ENCODE results near the gene HTRA3. TPM values are rescaled to one million over a fixed set of nuclear protein-coding genes. Genes with fewer than 3 reads are reported as not detected.
A peak's percentile ranks its signal among the peaks of the same experiment; 100 is the strongest.

HTRA3 gene
- total RNA-seq, 1 donor from 2014 or later: 1.6 TPM

DNA sequence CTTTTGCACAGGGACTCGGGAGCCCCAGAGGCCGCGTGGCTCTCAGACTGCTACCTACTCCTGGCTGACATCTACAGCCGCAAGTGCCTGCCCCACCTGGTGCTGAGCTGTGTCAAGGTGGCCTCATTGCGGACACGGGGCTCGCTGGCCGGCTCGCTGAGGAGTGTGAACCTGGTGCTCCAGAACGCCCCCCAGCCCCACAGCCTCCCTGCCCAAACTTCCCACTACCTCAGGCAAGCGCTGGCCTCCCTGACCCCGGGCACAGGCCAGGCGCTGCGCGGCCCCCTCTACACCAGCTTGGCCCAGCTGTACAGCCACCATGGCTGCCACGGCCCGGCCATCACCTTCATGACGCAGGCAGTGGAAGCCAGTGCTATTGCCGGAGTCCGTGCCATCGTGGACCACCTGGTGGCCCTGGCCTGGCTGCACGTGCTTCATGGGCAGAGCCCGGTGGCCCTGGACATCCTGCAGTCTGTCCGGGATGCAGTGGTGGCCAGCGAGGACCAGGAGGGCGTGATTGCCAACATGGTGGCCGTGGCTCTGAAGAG lies 41.7 kb upstream of the HTRA3 start:
- Histone ChIP-seq H4K20me1 (ENCODE audit: low read depth) (no peaks in the 10 kb centered on the region), H3K27me3 (no peaks in the 10 kb centered on the region), H3K27ac (no peak overlapping the region), H3K9me3 (ENCODE audit: low read depth) (no peaks in the 10 kb centered on the region), H3K4me1 (peaks cover 14% of the 10 kb centered on the region), H3K4me3 (no peak overlapping the region), H3F3A (ENCODE audit: low read depth) (no peaks in the 10 kb centered on the region), H3K9ac (no peak overlapping the region), H3K4me2 (no peak overlapping the region), H3K36me3 (no peaks in the 10 kb centered on the region), H3K79me2 (ENCODE audit: low read depth) (no peaks in the 10 kb centered on the region), H2AFZ (replicated peaks) (no peak overlapping the region)
- Mint-ChIP-seq H3K9me3 (no peaks in the 10 kb centered on the region), H3K4me1 (peaks cover 32% of the 10 kb centered on the region), H3K27me3 (ENCODE audit: insufficient read depth, low read depth) (peaks cover 10% of the 10 kb centered on the region), H3K4me3 (no peak overlapping the region), H3K36me3 (no peaks in the 10 kb centered on the region), H3K27ac (no peak overlapping the region)
- TF ChIP-seq, protein P1, sequence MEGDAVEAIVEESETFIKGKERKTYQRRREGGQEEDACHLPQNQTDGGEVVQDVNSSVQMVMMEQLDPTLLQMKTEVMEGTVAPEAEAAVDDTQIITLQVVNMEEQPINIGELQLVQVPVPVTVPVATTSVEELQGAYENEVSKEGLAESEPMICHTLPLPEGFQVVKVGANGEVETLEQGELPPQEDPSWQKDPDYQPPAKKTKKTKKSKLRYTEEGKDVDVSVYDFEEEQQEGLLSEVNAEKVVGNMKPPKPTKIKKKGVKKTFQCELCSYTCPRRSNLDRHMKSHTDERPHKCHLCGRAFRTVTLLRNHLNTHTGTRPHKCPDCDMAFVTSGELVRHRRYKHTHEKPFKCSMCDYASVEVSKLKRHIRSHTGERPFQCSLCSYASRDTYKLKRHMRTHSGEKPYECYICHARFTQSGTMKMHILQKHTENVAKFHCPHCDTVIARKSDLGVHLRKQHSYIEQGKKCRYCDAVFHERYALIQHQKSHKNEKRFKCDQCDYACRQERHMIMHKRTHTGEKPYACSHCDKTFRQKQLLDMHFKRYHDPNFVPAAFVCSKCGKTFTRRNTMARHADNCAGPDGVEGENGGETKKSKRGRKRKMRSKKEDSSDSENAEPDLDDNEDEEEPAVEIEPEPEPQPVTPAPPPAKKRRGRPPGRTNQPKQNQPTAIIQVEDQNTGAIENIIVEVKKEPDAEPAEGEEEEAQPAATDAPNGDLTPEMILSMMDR (IDR thresholded peaks at IDR 0.05): no peak
- TF ChIP-seq EZH2phosphoT487 (IDR thresholded peaks at IDR 0.05): no peak
- TF ChIP-seq EZH2 (IDR thresholded peaks at IDR 0.05): no peak
- DNase-seq (ENCODE audit: low spot score): no peak

DNA sequence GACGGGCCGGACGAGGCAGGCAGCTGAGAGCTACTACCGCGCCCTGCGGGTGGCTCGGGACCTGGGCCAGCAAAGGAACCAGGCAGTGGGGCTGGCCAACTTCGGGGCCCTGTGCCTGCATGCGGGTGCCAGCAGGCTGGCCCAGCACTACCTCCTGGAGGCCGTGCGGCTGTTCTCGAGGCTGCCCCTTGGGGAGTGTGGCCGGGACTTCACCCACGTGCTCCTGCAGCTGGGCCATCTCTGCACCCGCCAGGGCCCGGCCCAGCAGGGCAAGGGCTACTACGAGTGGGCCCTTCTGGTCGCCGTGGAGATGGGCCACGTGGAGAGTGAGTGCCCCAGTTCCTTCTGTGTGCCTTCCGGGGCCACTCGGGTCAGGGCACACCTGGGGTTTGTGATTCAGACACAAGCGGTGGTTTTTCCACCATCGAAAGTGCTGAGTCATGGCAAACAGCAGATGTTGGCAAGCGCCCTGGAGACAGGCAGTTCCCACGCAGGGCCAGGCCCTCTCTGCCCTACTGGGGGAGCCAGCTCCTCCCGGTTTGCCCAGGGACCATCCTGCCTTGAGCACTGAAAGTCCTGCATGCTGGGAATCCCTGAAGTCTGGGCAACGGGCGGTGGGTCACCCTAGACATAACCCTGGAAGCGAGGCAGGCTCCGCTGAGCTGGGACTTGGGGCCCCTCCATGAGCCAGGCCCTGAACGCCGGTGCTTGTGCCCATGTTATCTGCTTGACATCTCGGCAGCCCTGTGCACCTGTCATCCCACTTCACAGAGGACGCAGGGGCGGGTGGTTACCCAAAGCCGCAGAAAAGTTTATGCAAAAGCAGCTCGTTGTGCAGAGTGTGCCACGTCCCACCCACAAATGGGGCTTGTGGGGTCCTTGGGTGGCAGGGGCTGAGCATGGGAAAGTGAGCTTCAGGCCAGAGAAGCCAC lies 41.0 kb upstream of the HTRA3 start:
- H3K9ac ChIP-seq: no peak overlapping the region
- no peaks in the 10 kb centered on the region for H3K36me3 ChIP-seq
- TF ChIP-seq EZH2 (IDR thresholded peaks at IDR 0.05): no peak
- TF ChIP-seq, protein P1 (IDR thresholded peaks at IDR 0.05): no peak
- no peak for TF ChIP-seq EZH2phosphoT487 (IDR thresholded peaks at IDR 0.05)
- H3K4me3 ChIP-seq: no peak overlapping the region
- Mint-ChIP-seq H3K36me3 (no peaks in the 10 kb centered on the region), H3K4me3 (no peak overlapping the region), H3K27me3 (ENCODE audit: insufficient read depth, low read depth) (peaks cover 7% of the 10 kb centered on the region), H3K27ac (peak overlapping the region; percentile 79), H3K9me3 (no peaks in the 10 kb centered on the region), H3K4me1 (peaks cover 32% of the 10 kb centered on the region)
- H3K9me3 ChIP-seq (ENCODE audit: low read depth): no peaks in the 10 kb centered on the region
- no peak overlapping the region for H2AFZ ChIP-seq (replicated peaks)
- H3K4me2 ChIP-seq: no peak overlapping the region
- H3K27ac ChIP-seq: no peak overlapping the region
- DNase-seq (ENCODE audit: low spot score): peak; percentile 23
- peaks cover 14% of the 10 kb centered on the region for H3K4me1 ChIP-seq
- no peaks in the 10 kb centered on the region for H3F3A ChIP-seq (ENCODE audit: low read depth)
- H4K20me1 ChIP-seq (ENCODE audit: low read depth): no peaks in the 10 kb centered on the region
- no peaks in the 10 kb centered on the region for H3K79me2 ChIP-seq (ENCODE audit: low read depth)
- no peaks in the 10 kb centered on the region for H3K27me3 ChIP-seq

DNA sequence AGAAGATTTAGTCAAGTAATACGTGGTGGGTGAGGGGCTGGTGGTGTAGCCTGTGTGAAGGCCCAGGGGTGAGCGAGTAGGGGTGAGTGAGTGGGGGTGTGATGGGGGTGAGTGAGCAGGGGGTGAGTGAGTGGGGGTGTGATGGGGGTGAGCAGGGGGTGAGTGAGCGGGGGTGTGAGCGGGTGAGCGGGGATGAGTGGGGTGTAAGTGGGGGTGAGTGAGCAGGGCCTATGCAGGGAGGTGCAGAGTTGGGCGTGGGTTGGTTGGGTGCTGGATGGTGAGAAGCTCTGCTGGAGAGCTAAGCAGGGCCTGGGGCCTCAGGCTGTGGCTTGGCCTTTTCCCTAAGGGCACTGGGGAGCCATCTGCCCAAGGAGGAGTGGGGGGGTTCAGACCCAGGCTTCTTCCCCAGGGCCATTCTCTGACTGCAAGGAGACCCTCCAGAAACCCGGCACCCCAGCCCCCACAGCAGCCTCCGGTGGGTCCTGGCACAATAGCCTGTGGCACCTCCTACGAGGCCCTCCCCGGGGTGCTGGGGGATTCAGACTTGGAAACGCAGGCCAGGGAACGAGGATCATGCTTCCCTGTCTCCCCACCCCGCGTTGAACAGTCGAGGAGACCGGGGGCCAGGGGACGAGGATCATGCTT lies 40.1 kb upstream of the HTRA3 start:
- H3K27ac ChIP-seq: no peak overlapping the region
- peaks cover 14% of the 10 kb centered on the region for H3K4me1 ChIP-seq
- no peaks in the 10 kb centered on the region for H3K27me3 ChIP-seq
- no peak overlapping the region for H2AFZ ChIP-seq (replicated peaks)
- H3K36me3 ChIP-seq: no peaks in the 10 kb centered on the region
- TF ChIP-seq, protein P1 (IDR thresholded peaks at IDR 0.05): no peak
- no peak for TF ChIP-seq EZH2phosphoT487 (IDR thresholded peaks at IDR 0.05)
- Mint-ChIP-seq H3K4me3 (no peak overlapping the region), H3K4me1 (peaks cover 29% of the 10 kb centered on the region), H3K36me3 (no peaks in the 10 kb centered on the region), H3K27ac (no peak overlapping the region), H3K9me3 (no peaks in the 10 kb centered on the region), H3K27me3 (ENCODE audit: insufficient read depth, low read depth) (peaks cover 7% of the 10 kb centered on the region)
- no peak overlapping the region for H3K4me2 ChIP-seq
- no peak overlapping the region for H3K9ac ChIP-seq
- H3F3A ChIP-seq (ENCODE audit: low read depth): no peaks in the 10 kb centered on the region
- no peak overlapping the region for H3K4me3 ChIP-seq
- no peaks in the 10 kb centered on the region for H4K20me1 ChIP-seq (ENCODE audit: low read depth)
- no peak for DNase-seq (ENCODE audit: low spot score)
- H3K79me2 ChIP-seq (ENCODE audit: low read depth): no peaks in the 10 kb centered on the region
- no peaks in the 10 kb centered on the region for H3K9me3 ChIP-seq (ENCODE audit: low read depth)

Measured in neural progenitor cell (in vitro differentiated cells).